22Rv1 (cell line): ENCODE data around the gene OPTC.

Experiments used
- ZFX ChIP-seq: fragments of 450-650 bp; IDR thresholded peaks from 2 replicates; pipeline ENCODE4 v1.6.1; 2017; ENCODE audit warnings: antibody characterized with exemption, borderline replicate concordance
- TF ChIP-seq, protein P1 (sequence below): fragments of 450-650 bp; IDR thresholded peaks from 2 replicates; pipeline ENCODE4 v1.5.1; 2017; ENCODE audit warnings: mild to moderate bottlenecking

GRCh38 chr1:203555076-203555475 is 61.1 kb downstream of the OPTC start:
- TF ChIP-seq, protein P1, sequence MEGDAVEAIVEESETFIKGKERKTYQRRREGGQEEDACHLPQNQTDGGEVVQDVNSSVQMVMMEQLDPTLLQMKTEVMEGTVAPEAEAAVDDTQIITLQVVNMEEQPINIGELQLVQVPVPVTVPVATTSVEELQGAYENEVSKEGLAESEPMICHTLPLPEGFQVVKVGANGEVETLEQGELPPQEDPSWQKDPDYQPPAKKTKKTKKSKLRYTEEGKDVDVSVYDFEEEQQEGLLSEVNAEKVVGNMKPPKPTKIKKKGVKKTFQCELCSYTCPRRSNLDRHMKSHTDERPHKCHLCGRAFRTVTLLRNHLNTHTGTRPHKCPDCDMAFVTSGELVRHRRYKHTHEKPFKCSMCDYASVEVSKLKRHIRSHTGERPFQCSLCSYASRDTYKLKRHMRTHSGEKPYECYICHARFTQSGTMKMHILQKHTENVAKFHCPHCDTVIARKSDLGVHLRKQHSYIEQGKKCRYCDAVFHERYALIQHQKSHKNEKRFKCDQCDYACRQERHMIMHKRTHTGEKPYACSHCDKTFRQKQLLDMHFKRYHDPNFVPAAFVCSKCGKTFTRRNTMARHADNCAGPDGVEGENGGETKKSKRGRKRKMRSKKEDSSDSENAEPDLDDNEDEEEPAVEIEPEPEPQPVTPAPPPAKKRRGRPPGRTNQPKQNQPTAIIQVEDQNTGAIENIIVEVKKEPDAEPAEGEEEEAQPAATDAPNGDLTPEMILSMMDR: no peak
- TF ChIP-seq ZFX: no peak
